ENCODE measurements around the gene SYNJ2. TPM values are rescaled to one million over a fixed set of nuclear protein-coding genes. Genes with fewer than 3 reads are reported as not detected.

The SYNJ2 gene
- total RNA-seq, 4 donors from 2014 or later, result 2.6 to 7.5 (median 5.5) TPM

GRCh38 chr6:157994125-157994795 is 12.6 kb downstream of the SYNJ2 start:
- no peak overlapping the region for H3K4me3 ChIP-seq (ENCODE audit: low read depth, poor library complexity, severe bottlenecking)
- intact Hi-C loops (cut with DNase I; ENCODE audit: low total_unique reads), result no loop called here
- TF ChIP-seq CTCF (IDR thresholded peaks at IDR 0.05), result no peak
- no peak for TF ChIP-seq POLR2A (IDR thresholded peaks at IDR 0.05)
- 89 to 93% methylated on average over 7 of the region's 7 CpGs for WGBS, 2 donors
- no peak for DNase-seq (ENCODE audit: low spot score in 2 of 2)

- TF ChIP-seq CTCF (IDR thresholded peaks at IDR 0.05), result no peak
- no peak for TF ChIP-seq POLR2A (IDR thresholded peaks at IDR 0.05)
- intact Hi-C loops (cut with DNase I; ENCODE audit: low total_unique reads), result no loop called here
- 95 to 97% methylated on average over 12 of the region's 12 CpGs for WGBS, 2 donors
Observed at GRCh38 chr6:157995458-157995857, 13.8 kb downstream of the SYNJ2 start.

GRCh38 chr6:157996201-157996712 is 14.6 kb downstream of the SYNJ2 start:
- H3K4me3 ChIP-seq (ENCODE audit: low read depth, poor library complexity, severe bottlenecking), result no peak overlapping the region
- 82 to 84% methylated on average over 7 of the region's 7 CpGs for WGBS, 2 donors
- intact Hi-C loops (cut with DNase I; ENCODE audit: low total_unique reads), result no loop called here
- no peak for DNase-seq (ENCODE audit: low spot score in 2 of 2)
- no peak for TF ChIP-seq POLR2A (IDR thresholded peaks at IDR 0.05)
- TF ChIP-seq CTCF (IDR thresholded peaks at IDR 0.05), result no peak

More at GRCh38 chr6:157995458-157995857, 13.8 kb downstream of the SYNJ2 start:
- no peak overlapping the region for H3K4me3 ChIP-seq (ENCODE audit: low read depth, poor library complexity, severe bottlenecking)
- no peak for DNase-seq (ENCODE audit: low spot score in 2 of 2)

- no peak overlapping the region for H3K4me3 ChIP-seq (ENCODE audit: low read depth, poor library complexity, severe bottlenecking)
- no peak for DNase-seq (ENCODE audit: low spot score in 2 of 2)
- 91 to 93% methylated on average over 15 of the region's 15 CpGs for WGBS, 2 donors
- TF ChIP-seq POLR2A (IDR thresholded peaks at IDR 0.05) (no peak), CTCF (IDR thresholded peaks at IDR 0.05) (no peak)
- intact Hi-C loops (cut with DNase I; ENCODE audit: low total_unique reads), result no loop called here
Observed at GRCh38 chr6:157996918-157997702, 15.4 kb downstream of the SYNJ2 start.

- 75 to 88% methylated on average over 6 of the region's 6 CpGs for WGBS, 2 donors
- intact Hi-C loops (cut with DNase I; ENCODE audit: low total_unique reads), result no loop called here
- no peak overlapping the region for H3K4me3 ChIP-seq (ENCODE audit: low read depth, poor library complexity, severe bottlenecking)
- TF ChIP-seq CTCF (IDR thresholded peaks at IDR 0.05) (no peak), POLR2A (IDR thresholded peaks at IDR 0.05) (no peak)
- DNase-seq (ENCODE audit: low spot score in 2 of 2), result no peak
Observed at GRCh38 chr6:157997893-157998608, 16.4 kb downstream of the SYNJ2 start.
